OCI-LY3 (cell line): Measurements from ENCODE around the gene FN1.

Source experiments
- CTCF ChIP-seq: fragments of 200-600, 300-600 bp; sonication (generic); IDR thresholded peaks from 2 replicates; pipeline ENCODE4 v1.5.1; 2014; ENCODE audit warnings: antibody characterized with exemption, low read length, low read depth
- EZH2phosphoT487 ChIP-seq: fragments of 200-600 bp; shearing (Covaris generic); IDR thresholded peaks from 2 replicates; pipeline ENCODE4 v1.6.1; 2018; ENCODE audit warnings: antibody characterized with exemption, mixed run types, low read depth

GRCh38 chr2:215429424-215429823 is 6.4 kb downstream of the FN1 start:
- no peak for TF ChIP-seq CTCF
- TF ChIP-seq EZH2phosphoT487 = no peak
